ENCODE measurements around the gene SERPINB13. TPM values are rescaled to one million over a fixed set of nuclear protein-coding genes. Genes with fewer than 3 reads are reported as not detected.

Gene SERPINB13
- total RNA-seq, 4 donors from 2014 or later, result 10.9 to 21.8 (median 16.8) TPM

DNA sequence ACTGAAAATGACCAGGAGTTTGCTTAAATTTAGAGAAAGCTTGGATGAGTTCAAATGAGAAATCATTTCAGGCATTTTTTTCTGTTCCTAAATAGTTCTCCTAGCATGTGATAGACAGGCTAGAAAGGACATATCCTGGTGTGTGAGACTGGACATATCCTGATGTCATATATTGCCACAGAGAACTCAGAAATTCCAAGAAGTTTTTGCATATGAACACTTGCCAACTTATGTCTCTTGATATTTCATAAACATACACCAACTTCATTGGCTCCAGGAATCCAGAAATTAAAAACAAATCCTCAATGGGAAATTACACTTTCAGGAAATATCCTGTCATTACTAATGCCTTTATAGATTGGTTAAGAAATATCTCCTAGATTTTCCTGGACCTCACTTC lies 59.8 kb downstream of the SERPINB13 start:
- H3K27ac ChIP-seq, result no peak overlapping the region
- H3K9me3 ChIP-seq, result no peaks in the 10 kb centered on the region
- no peak for DNase-seq (ENCODE audit: low spot score in 2 of 2)
- no peaks in the 10 kb centered on the region for H3K36me3 ChIP-seq
- no peak for TF ChIP-seq POLR2A (IDR thresholded peaks at IDR 0.05)
- TF ChIP-seq POLR2AphosphoS5 (IDR thresholded peaks at IDR 0.05), result no peak
- TF ChIP-seq CTCF (IDR thresholded peaks at IDR 0.05), result no peak
- TF ChIP-seq EP300 (IDR thresholded peaks at IDR 0.05), result no peak
- no peak overlapping the region for H3K4me3 ChIP-seq
- H3K4me1 ChIP-seq, result no peaks in the 10 kb centered on the region
- no peaks in the 10 kb centered on the region for H3K27me3 ChIP-seq

GRCh38 chr18:63648241-63648640 lies 61.1 kb downstream of the SERPINB13 start:
- H3K4me3 ChIP-seq, result no peak overlapping the region
- no peaks in the 10 kb centered on the region for H3K36me3 ChIP-seq
- no peak for DNase-seq (ENCODE audit: low spot score in 2 of 2)
- no peaks in the 10 kb centered on the region for H3K4me1 ChIP-seq
- H3K27me3 ChIP-seq, result no peaks in the 10 kb centered on the region
- 73% methylated on average over 7 of the region's 7 CpGs for WGBS
- no peaks in the 10 kb centered on the region for H3K9me3 ChIP-seq
- TF ChIP-seq POLR2AphosphoS5 (IDR thresholded peaks at IDR 0.05) (no peak), CTCF (IDR thresholded peaks at IDR 0.05) (no peak), EP300 (IDR thresholded peaks at IDR 0.05) (no peak)
- H3K27ac ChIP-seq, result no peak overlapping the region

Other genes with a start within 250 kb of the SERPINB13 start
- gene KDSR, start 220.1 kb upstream of the SERPINB13 start, total RNA-seq, result 100 to 1,000 TPM in 1 of 4 donors, 10 to 100 TPM in 3; 65.4 to 115 (median 79.7) TPM
- 10 to 100 TPM; 43.7 to 49.8 (median 44.6) TPM for gene VPS4B, start 164.9 kb upstream of the SERPINB13 start, total RNA-seq
- gene SERPINB5, start 110.4 kb upstream of the SERPINB13 start, total RNA-seq, result 100 to 1,000 TPM; 158 to 658 (median 458) TPM
- 10 to 100 TPM; 14.8 to 88.4 (median 79.5) TPM for gene SERPINB12, start 45.0 kb upstream of the SERPINB13 start, total RNA-seq
- gene SERPINB4, start 56.9 kb downstream of the SERPINB13 start, total RNA-seq, result 1 to 10 TPM in 1 of 4 donors, under 1 TPM in 2, not detected in 1; 0.44 to 1.1 (median 0.60) TPM
- gene SERPINB3, start 74.5 kb downstream of the SERPINB13 start, total RNA-seq, result 10 to 100 TPM in 3 of 4 donors, 1 to 10 TPM in 1; 1.5 to 30.1 (median 23.0) TPM
- gene SERPINB11, start 115.6 kb downstream of the SERPINB13 start, total RNA-seq, result under 1 TPM in 1 of 4 donors, not detected in 3; 0.45 TPM
- gene SERPINB7, start 188.1 kb downstream of the SERPINB13 start, total RNA-seq, result 100 to 1,000 TPM in 2 of 4 donors, 10 to 100 TPM in 2; 24.1 to 214 (median 105) TPM

Data from suprapubic skin (tissue), 4 donors.